Mucosa of stomach (tissue), 1 donor: ENCODE measurements around the gene EPC2.

Experiments used
- H3K27me3 ChIP-seq: one replicate; pipeline ENCODE4 v1.7.0; 2013; ENCODE audit warnings: mild to moderate bottlenecking, low read length; ENCODE audit not compliant: control insufficient read depth, insufficient read depth
- H3K36me3 ChIP-seq: one replicate; pipeline ENCODE4 v1.7.0; 2013; ENCODE audit warnings: low read length; ENCODE audit not compliant: control insufficient read depth, insufficient read depth
- H3K4me1 ChIP-seq: one replicate; pipeline ENCODE4 v1.7.0; 2013; ENCODE audit warnings: mild to moderate bottlenecking, low read length; ENCODE audit not compliant: control insufficient read depth, insufficient read depth
- H3K4me3 ChIP-seq: one replicate; pipeline ENCODE4 v1.7.0; 2013; ENCODE audit warnings: low read length
- H3K9ac ChIP-seq: one replicate; pipeline ENCODE4 v1.7.0; 2013; ENCODE audit warnings: mild to moderate bottlenecking, low read length, moderate library complexity
- H3K9me3 ChIP-seq: one replicate; pipeline ENCODE4 v1.7.0; 2013; ENCODE audit warnings: mild to moderate bottlenecking, low read length, moderate library complexity; ENCODE audit not compliant: control insufficient read depth
- donor health status: Pancreatic carcinoma.

Gene EPC2

GRCh38 chr2:148643998-148644882 lies at the start of gene EPC2:
Gene EPC2, plus strand, starts transcription at chr2:148644751. Its CDS starts 267 bp downstream, at chr2:148645018.
- Histone ChIP-seq H3K9me3 (no peaks in the 10 kb centered on the region), H3K27me3 (no peaks in the 10 kb centered on the region), H3K4me1 (no peaks in the 10 kb centered on the region), H3K4me3 (peak within 1 kb of the TSS; percentile 61), H3K36me3 (no peaks in the 10 kb centered on the region), H3K9ac (peak within 1 kb of the TSS; percentile 90)

GRCh38 chr2:148596018-148596417 lies 48.5 kb upstream of the EPC2 start:
- Histone ChIP-seq H3K4me1 (no peaks in the 10 kb centered on the region), H3K4me3 (no peak overlapping the region), H3K27me3 (no peaks in the 10 kb centered on the region), H3K9ac (no peak overlapping the region), H3K36me3 (no peaks in the 10 kb centered on the region), H3K9me3 (no peaks in the 10 kb centered on the region)

- Histone ChIP-seq H3K36me3 (no peaks in the 10 kb centered on the region), H3K4me3 (no peak overlapping the region), H3K27me3 (no peaks in the 10 kb centered on the region), H3K4me1 (no peaks in the 10 kb centered on the region), H3K9me3 (no peaks in the 10 kb centered on the region), H3K9ac (no peak overlapping the region)
These were observed 45.2 kb upstream of the EPC2 start for GRCh38 chr2:148599109-148599991.

GRCh38 chr2:148602885-148603561 lies 41.5 kb upstream of the EPC2 start:
- Histone ChIP-seq H3K27me3 (no peaks in the 10 kb centered on the region), H3K4me3 (no peak overlapping the region), H3K9ac (no peak overlapping the region), H3K4me1 (no peaks in the 10 kb centered on the region), H3K36me3 (no peaks in the 10 kb centered on the region), H3K9me3 (no peaks in the 10 kb centered on the region)

GRCh38 chr2:148603562-148603920 lies 41.0 kb upstream of the EPC2 start:
- H3K4me3 ChIP-seq: no peak overlapping the region
- H3K4me1 ChIP-seq: no peaks in the 10 kb centered on the region
- H3K9me3 ChIP-seq: no peaks in the 10 kb centered on the region
- no peaks in the 10 kb centered on the region for H3K27me3 ChIP-seq
- no peaks in the 10 kb centered on the region for H3K36me3 ChIP-seq
- no peak overlapping the region for H3K9ac ChIP-seq

DNA sequence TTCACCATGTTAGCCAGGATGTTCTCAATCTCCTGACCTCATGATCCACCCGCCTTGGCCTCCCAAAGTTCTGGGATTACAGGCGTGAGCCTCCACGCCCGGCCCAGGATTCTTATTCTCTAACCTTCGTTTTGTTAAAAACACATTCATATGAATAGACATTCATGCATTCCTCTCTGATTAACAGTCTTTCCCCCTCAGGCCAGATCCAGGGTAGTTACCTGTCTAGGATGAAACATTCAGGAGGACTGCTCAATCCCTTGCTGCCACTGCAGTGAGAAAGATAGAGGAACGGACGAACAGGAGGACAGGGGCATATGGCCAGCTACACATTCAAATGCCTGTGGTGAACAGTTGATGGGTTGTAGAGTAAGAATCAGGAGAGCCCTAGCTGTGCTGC lies 39.6 kb upstream of the EPC2 start:
- H3K27me3 ChIP-seq: no peaks in the 10 kb centered on the region
- no peaks in the 10 kb centered on the region for H3K9me3 ChIP-seq
- H3K4me3 ChIP-seq: no peak overlapping the region
- H3K9ac ChIP-seq: no peak overlapping the region
- H3K36me3 ChIP-seq: no peaks in the 10 kb centered on the region
- H3K4me1 ChIP-seq: no peaks in the 10 kb centered on the region

DNA sequence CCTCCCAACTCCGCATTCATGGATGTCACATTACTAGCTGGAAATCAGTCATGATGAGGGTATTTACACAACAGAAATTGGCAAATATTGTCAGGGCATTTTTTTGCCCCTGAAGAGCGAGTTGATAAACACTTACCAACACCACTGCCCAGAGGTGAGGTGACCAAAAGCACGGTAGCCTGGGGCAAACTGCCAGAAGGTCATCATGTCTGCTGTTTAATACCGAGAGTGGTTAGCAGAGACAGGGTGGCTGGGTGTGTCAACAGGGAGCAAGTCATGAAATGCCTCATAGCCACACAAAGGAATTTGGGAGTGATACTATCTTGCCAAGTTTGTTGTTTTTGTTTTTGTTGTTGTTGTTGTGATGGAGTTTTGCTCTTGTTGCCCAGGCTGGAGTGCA lies 37.0 kb upstream of the EPC2 start:
- Histone ChIP-seq H3K9ac (no peak overlapping the region), H3K9me3 (no peaks in the 10 kb centered on the region), H3K4me3 (no peak overlapping the region), H3K27me3 (no peaks in the 10 kb centered on the region), H3K4me1 (no peaks in the 10 kb centered on the region), H3K36me3 (no peaks in the 10 kb centered on the region)

GRCh38 chr2:148613231-148614013 lies 31.1 kb upstream of the EPC2 start:
- H3K36me3 ChIP-seq: no peaks in the 10 kb centered on the region
- no peaks in the 10 kb centered on the region for H3K4me1 ChIP-seq
- no peaks in the 10 kb centered on the region for H3K27me3 ChIP-seq
- H3K4me3 ChIP-seq: no peak overlapping the region
- no peaks in the 10 kb centered on the region for H3K9me3 ChIP-seq
- no peak overlapping the region for H3K9ac ChIP-seq

GRCh38 chr2:148614014-148614321 lies 30.6 kb upstream of the EPC2 start:
- H3K4me3 ChIP-seq: no peak overlapping the region
- no peaks in the 10 kb centered on the region for H3K27me3 ChIP-seq
- no peaks in the 10 kb centered on the region for H3K4me1 ChIP-seq
- no peak overlapping the region for H3K9ac ChIP-seq
- H3K36me3 ChIP-seq: no peaks in the 10 kb centered on the region
- H3K9me3 ChIP-seq: no peaks in the 10 kb centered on the region

- H3K4me1 ChIP-seq: no peaks in the 10 kb centered on the region
- no peaks in the 10 kb centered on the region for H3K36me3 ChIP-seq
- H3K4me3 ChIP-seq: no peak overlapping the region
- no peaks in the 10 kb centered on the region for H3K9me3 ChIP-seq
- no peaks in the 10 kb centered on the region for H3K27me3 ChIP-seq
- H3K9ac ChIP-seq: no peak overlapping the region
These were observed 30.1 kb upstream of the EPC2 start for GRCh38 chr2:148614322-148615049.

GRCh38 chr2:148615381-148615841 lies 29.1 kb upstream of the EPC2 start:
- H3K9me3 ChIP-seq: no peaks in the 10 kb centered on the region
- H3K36me3 ChIP-seq: no peaks in the 10 kb centered on the region
- no peak overlapping the region for H3K9ac ChIP-seq
- H3K4me3 ChIP-seq: no peak overlapping the region
- no peaks in the 10 kb centered on the region for H3K4me1 ChIP-seq
- H3K27me3 ChIP-seq: no peaks in the 10 kb centered on the region
